Measurements from ENCODE around the gene FAM171A1.

Gene FAM171A1

DNA sequence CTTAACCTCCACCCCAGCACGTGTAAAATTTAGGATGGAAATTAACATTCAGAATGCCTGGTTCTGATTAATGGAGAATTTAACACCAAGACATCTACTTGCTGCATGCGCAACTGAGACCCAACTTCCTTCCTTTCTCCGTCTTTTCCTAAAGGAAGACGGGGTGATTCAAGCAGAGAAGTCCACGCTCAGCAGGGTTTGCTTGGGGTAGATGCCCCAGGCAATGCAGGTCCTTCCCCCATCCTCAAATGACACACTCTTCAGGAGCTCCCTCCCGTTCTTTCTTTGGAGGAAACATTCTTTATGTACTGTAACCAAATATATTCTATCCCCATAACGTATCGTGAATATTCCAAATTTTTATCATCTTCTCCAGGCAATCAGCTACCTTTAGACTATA is 47.0 kb downstream of the FAM171A1 start:
- no peak overlapping the region for H3K4me3 ChIP-seq (ENCODE audit: low read depth, low read length)
- no peaks in the 10 kb centered on the region for H3K4me1 ChIP-seq
- H3K27me3 ChIP-seq (ENCODE audit: control insufficient read depth, insufficient read depth, low read length), result no peaks in the 10 kb centered on the region
- TF ChIP-seq, protein P1, sequence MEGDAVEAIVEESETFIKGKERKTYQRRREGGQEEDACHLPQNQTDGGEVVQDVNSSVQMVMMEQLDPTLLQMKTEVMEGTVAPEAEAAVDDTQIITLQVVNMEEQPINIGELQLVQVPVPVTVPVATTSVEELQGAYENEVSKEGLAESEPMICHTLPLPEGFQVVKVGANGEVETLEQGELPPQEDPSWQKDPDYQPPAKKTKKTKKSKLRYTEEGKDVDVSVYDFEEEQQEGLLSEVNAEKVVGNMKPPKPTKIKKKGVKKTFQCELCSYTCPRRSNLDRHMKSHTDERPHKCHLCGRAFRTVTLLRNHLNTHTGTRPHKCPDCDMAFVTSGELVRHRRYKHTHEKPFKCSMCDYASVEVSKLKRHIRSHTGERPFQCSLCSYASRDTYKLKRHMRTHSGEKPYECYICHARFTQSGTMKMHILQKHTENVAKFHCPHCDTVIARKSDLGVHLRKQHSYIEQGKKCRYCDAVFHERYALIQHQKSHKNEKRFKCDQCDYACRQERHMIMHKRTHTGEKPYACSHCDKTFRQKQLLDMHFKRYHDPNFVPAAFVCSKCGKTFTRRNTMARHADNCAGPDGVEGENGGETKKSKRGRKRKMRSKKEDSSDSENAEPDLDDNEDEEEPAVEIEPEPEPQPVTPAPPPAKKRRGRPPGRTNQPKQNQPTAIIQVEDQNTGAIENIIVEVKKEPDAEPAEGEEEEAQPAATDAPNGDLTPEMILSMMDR (IDR thresholded peaks at IDR 0.05), result no peak
- no peak overlapping the region for H3K9ac ChIP-seq
- H3K36me3 ChIP-seq (ENCODE audit: control insufficient read depth, insufficient read depth, low read length), result no peaks in the 10 kb centered on the region
- no peak overlapping the region for H2AFZ ChIP-seq
- H3K27ac ChIP-seq, result no peak overlapping the region
- peaks cover 3% of the 10 kb centered on the region for H3K79me2 ChIP-seq
- no peak overlapping the region for H3K4me2 ChIP-seq (ENCODE audit: low read length)
- no peaks in the 10 kb centered on the region for H3K9me3 ChIP-seq (ENCODE audit: control insufficient read depth, low read length)

DNA sequence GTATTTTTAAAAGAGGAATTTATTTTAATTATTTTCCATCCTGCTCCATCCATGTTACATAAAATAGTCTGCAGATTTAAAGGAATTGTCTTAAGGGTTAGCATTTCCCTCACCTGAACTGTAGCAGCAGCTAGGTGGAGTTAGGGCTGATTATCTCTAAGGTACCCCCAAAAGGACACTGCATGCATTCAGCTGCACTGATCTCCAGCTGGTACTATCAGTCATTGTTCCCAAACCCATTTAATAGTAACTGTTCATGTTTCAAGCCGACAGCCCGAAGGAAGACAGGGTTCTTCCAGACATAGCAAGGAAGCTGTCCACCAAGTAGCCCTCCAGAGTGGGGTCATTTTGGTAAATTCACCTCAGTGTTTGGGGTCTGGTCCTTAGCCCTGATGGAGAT is 48.7 kb downstream of the FAM171A1 start:
- H3K27ac ChIP-seq, result no peak overlapping the region
- H2AFZ ChIP-seq, result no peak overlapping the region
- H3K27me3 ChIP-seq (ENCODE audit: control insufficient read depth, insufficient read depth, low read length), result no peaks in the 10 kb centered on the region
- H3K79me2 ChIP-seq, result peaks cover 3% of the 10 kb centered on the region
- no peak overlapping the region for H3K9ac ChIP-seq
- TF ChIP-seq, protein P1 (IDR thresholded peaks at IDR 0.05), result no peak
- no peak overlapping the region for H3K4me3 ChIP-seq (ENCODE audit: low read depth, low read length)
- H3K9me3 ChIP-seq (ENCODE audit: control insufficient read depth, low read length), result no peaks in the 10 kb centered on the region
- H3K4me2 ChIP-seq (ENCODE audit: low read length), result no peak overlapping the region
- H3K36me3 ChIP-seq (ENCODE audit: control insufficient read depth, insufficient read depth, low read length), result no peaks in the 10 kb centered on the region
- H3K4me1 ChIP-seq, result no peaks in the 10 kb centered on the region

DNA sequence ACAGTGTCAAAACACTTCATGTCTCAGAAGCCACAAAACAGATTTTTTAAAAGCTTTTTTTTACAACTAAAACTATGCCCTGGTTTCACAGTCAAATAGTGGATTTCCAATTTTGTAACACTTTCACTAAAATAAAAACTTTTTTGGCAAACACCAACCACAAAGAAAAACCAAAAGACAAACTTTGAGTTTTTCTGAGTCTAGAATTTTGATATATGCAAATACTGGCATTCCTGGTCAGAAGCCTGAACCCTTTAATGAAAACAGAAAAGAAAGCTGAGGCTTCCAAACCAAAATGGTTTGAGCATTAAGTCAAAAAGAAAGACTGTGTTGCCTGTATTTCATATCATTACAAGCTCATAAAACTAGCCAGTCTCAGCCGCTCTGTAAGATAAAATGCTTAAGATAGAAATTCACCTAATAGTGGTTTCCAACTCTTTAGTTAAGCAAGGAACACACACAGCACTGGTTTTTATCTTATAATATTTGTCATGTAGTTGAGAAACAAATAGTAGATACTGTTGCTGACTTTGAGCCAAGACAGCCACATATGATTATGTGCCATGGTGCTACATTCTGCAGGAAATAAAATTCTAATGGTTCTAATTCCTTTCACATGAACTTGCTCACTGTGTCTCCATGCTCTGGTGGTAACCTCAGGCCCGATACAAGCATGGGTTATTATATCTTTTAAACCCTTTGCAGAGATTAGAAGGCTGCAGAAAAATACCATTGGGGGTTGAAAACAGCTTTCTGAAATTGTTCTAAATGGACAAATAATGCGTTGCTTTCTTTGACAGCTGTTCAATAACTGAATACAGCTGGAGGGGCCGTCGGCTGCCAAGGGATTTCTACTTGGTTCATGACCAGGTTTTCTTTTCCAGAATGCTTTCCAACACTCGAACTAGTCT is 49.4 kb downstream of the FAM171A1 start:
- H3K4me2 ChIP-seq (ENCODE audit: low read length), result no peak overlapping the region
- no peaks in the 10 kb centered on the region for H3K4me1 ChIP-seq
- H3K36me3 ChIP-seq (ENCODE audit: control insufficient read depth, insufficient read depth, low read length), result no peaks in the 10 kb centered on the region
- TF ChIP-seq, protein P1 (IDR thresholded peaks at IDR 0.05), result no peak
- no peaks in the 10 kb centered on the region for H3K27me3 ChIP-seq (ENCODE audit: control insufficient read depth, insufficient read depth, low read length)
- H2AFZ ChIP-seq, result no peak overlapping the region
- no peaks in the 10 kb centered on the region for H3K79me2 ChIP-seq
- H3K9me3 ChIP-seq (ENCODE audit: control insufficient read depth, low read length), result no peaks in the 10 kb centered on the region
- H3K4me3 ChIP-seq (ENCODE audit: low read depth, low read length), result no peak overlapping the region
- H3K27ac ChIP-seq, result no peak overlapping the region
- no peak overlapping the region for H3K9ac ChIP-seq

DNA sequence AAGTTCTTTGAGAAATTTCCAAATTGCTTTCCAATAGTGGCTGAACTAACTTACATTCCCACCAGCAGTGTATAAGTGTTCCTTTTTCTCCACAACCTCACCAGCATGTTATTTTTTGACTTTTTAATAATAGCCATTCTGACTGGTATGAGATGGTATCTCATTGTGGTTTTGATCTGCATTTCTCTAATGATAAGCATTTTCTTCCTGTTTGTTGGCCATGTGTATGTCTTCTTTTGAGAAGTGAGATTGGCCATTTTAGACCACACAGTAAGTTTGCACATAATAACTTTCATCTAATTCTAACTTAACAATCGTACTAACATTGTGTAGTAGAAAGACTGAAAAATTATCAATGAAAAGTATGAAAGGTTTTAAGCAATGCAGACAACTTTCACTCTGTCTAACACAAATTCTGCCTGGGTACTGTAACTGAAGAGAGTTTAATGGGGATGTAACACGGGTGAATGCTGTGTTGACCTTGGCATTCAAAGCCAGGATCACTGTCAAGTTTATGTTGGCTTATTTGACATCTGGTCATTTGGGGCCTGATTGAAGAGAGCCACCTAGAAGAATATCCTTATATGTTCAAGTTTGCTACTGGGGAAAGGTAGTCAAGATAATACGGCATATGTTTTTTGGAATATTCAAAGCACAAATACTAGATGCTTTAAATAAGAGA is 50.4 kb downstream of the FAM171A1 start:
- no peak overlapping the region for H3K9ac ChIP-seq
- no peaks in the 10 kb centered on the region for H3K27me3 ChIP-seq (ENCODE audit: control insufficient read depth, insufficient read depth, low read length)
- no peaks in the 10 kb centered on the region for H3K79me2 ChIP-seq
- no peak overlapping the region for H2AFZ ChIP-seq
- TF ChIP-seq, protein P1 (IDR thresholded peaks at IDR 0.05), result no peak
- H3K4me3 ChIP-seq (ENCODE audit: low read depth, low read length), result no peak overlapping the region
- no peaks in the 10 kb centered on the region for H3K9me3 ChIP-seq (ENCODE audit: control insufficient read depth, low read length)
- H3K27ac ChIP-seq, result no peak overlapping the region
- no peaks in the 10 kb centered on the region for H3K4me1 ChIP-seq
- H3K4me2 ChIP-seq (ENCODE audit: low read length), result no peak overlapping the region
- no peaks in the 10 kb centered on the region for H3K36me3 ChIP-seq (ENCODE audit: control insufficient read depth, insufficient read depth, low read length)

Measured in parathyroid adenoma (tissue), 2 donors.